Hepatocyte (in vitro differentiated cells): ENCODE measurements around the gene COL4A3.

Experiments used
- CTCF ChIP-seq: fragments of 200-600 bp; sonication (generic); IDR thresholded peaks from 2 replicates; pipeline ENCODE4 v1.5.1; 2016; ENCODE audit warnings: antibody characterized with exemption, mild to moderate bottlenecking; ENCODE audit not compliant: poor library complexity
- EZH2 ChIP-seq: fragments of 200-600 bp; sonication (generic); IDR thresholded peaks from 2 replicates; pipeline ENCODE4 v1.6.1; 2016; ENCODE audit warnings: antibody characterized with exemption, mild to moderate bottlenecking, borderline replicate concordance

- TF ChIP-seq CTCF (peak; percentile 1), EZH2 (no peak)
Measured at GRCh38 chr2:227325839-227326195, 161.4 kb downstream of the COL4A3 start.
